HAP-1 (cell line): ENCODE data around the gene ACYP1.

Experiments
- DNase-seq, 2 experiments: peaks; one replicate each; pipeline ENCODE4 v3.0.0-alpha.2; 2016 to 2020; ENCODE audit warnings: low spot score in 2 of 2
- H3K27me3 ChIP-seq: fragments of 250-450 bp; sonication (Bioruptor Pico); 2 replicates; pipeline ENCODE4 v1.5.1; 2020; ENCODE audit warnings: low read depth, mild to moderate bottlenecking, moderate library complexity
- H3K36me3 ChIP-seq: fragments of 250-450 bp; sonication (Bioruptor Pico); replicated peaks from 2 replicates; pipeline ENCODE4 v1.5.1; 2020; ENCODE audit warnings: mild to moderate bottlenecking
- H3K4me1 ChIP-seq: fragments of 250-450 bp; sonication (Bioruptor Pico); 2 replicates; pipeline ENCODE4 v1.5.1; 2020; ENCODE audit warnings: mild to moderate bottlenecking
- H3K4me3 ChIP-seq: fragments of 250-450 bp; sonication (Bioruptor Pico); 2 replicates; pipeline ENCODE4 v1.5.1; 2020; ENCODE audit warnings: mild to moderate bottlenecking, moderate library complexity
- H3K9me3 ChIP-seq: fragments of 250-450 bp; sonication (Bioruptor Pico); 2 replicates; pipeline ENCODE4 v1.5.1; 2020; ENCODE audit warnings: mild to moderate bottlenecking, moderate library complexity
- in situ Hi-C: fragments of 300-500 bp; cut with MboI; formaldehyde crosslinking; loops from 3 replicates; pipeline ENCODE4 v1.14.3; 2020; ENCODE audit warnings: low sequenced_read_pairs, inconsistent platforms, mixed read lengths

Gene ACYP1

DNA sequence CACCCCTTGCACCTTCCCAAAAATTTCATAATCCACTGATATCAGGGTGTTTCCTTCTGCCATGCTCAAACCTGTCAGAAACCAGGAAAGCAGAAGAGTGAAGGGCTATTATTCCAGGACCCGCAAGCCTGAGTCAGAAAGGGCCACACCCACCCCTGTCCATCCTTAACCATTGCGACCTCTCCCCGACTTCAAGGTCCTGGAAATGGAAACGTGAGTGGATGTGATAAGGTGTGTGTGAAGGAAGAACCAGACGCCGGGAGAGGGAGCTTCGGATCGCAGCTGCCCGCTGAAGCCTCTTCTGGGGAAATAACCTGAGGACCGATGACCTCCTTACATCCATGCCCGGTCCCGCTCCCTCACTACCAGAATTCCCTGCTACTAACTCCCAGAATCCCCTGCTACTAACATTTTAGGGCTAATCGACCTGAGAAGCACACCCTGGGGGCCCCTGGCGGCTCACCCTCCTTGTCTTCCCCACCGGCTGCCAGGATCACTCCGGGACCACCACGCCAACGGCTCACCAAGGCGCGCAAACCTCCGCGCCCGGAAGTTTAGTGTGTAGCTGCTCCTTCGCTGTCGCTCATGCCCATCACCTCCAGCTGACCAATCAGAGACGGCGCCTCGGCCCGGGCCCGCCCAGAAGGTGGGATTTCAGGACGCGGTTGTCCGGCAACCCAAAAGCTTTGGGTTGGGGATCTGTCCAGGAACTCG is at the start of gene ACYP1:
TSS of gene ACYP1 (minus strand) at position 534 of the 714 bp plus-strand sequence. CDS start at position 63, 471 bp downstream.
- in situ Hi-C loops: no loop called here
- Histone ChIP-seq H3K27me3 (no peaks in the 10 kb centered on the region), H3K4me1 (peaks cover 4% of the 10 kb centered on the region), H3K9me3 (no peaks in the 10 kb centered on the region), H3K36me3 (peaks cover 14% of the 10 kb centered on the region), H3K4me3 (peak within 1 kb of the TSS; percentile 81)
- DNase-seq: peak; percentile 86 to 95

DNA sequence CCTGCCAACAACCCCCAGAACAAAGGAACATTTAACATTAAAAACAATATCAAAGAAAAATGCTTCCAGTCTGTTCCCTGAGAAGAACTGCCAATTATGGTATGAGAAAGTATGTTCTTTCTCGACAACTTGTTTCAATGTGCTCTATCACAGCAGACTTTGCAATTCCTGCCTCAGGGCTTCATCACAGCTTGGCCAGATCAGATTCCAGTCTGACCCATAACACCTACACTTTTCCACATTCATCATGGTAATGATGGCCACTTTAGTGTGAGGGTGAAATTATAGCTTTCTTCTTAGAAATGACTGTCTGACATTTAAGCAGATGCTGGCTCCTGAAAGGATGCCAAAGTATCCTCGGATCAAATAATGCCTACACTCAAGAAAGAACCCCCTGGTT is 46.1 kb upstream of the ACYP1 start:
- Histone ChIP-seq H3K36me3 (peaks cover 77% of the 10 kb centered on the region), H3K4me3 (no peak overlapping the region), H3K27me3 (no peaks in the 10 kb centered on the region), H3K9me3 (no peaks in the 10 kb centered on the region), H3K4me1 (no peaks in the 10 kb centered on the region)
- DNase-seq: no peak
- in situ Hi-C loops: no loop called here

DNA sequence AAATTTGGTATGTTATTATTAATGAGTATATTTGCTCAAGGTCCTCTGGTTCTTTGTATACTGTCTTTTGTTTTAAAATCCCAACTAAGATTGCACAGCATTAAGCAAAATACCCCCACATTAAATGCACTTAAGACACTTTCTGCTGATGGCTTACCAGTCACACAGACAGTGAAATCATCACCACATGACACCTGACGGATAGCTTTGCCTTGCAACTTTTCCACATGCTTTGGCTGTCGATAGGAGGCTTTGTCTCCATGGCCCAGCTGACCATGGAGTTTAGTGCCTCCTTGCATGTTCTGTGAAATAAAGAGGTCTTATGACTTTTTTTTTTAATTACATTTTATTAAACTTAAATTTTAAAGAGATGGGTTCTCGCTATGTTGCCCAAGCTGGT is 43.4 kb upstream of the ACYP1 start:
- Histone ChIP-seq H3K4me3 (no peak overlapping the region), H3K27me3 (no peaks in the 10 kb centered on the region), H3K36me3 (peaks cover 62% of the 10 kb centered on the region), H3K4me1 (no peaks in the 10 kb centered on the region), H3K9me3 (no peaks in the 10 kb centered on the region)
- in situ Hi-C loops: no loop called here
- DNase-seq: no peak

DNA sequence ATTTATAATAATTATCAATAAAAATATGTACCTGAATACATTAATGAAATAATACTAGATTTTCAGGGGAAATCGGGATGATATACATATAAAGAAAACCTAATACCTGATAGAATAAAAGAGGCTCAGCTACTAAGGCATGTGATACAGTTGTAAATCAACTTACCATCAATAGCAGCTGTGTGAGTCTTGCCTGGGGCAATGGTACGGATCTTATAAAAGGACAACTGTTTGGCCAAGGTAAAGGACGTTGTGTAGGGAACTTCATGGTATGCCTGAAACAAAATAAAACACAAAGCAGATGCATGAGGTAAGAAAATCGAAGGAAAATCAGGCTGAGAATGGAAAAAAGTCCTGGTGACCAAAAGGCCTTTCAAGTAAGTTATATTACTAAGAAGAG is 37.7 kb upstream of the ACYP1 start:
- Histone ChIP-seq H3K36me3 (peaks cover 55% of the 10 kb centered on the region), H3K27me3 (no peaks in the 10 kb centered on the region), H3K9me3 (no peaks in the 10 kb centered on the region), H3K4me3 (no peak overlapping the region), H3K4me1 (peaks cover 6% of the 10 kb centered on the region)
- in situ Hi-C loops: no loop called here
- peak; percentile 44 to 56 for DNase-seq

DNA sequence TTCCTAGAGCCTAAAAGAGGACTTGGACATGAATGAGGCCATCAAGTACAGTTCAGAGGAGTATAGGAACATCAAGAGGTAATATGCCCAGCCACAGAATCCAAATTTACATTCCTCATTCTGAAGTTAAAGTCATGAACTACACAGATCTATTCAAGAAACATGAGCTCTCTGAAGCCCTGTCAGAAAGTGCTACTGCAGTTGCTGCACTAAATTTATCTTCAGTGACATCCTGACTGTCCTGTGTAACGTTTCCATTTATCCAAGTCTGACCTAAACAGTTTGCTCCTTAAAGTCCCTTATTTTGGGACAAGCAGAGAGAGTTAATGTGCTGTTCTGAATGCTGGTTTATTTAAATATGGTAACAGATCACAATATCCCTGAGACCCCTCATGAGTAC is 34.9 kb upstream of the ACYP1 start:
- no peak for DNase-seq
- in situ Hi-C loops: loop anchor here (25.0 kb wide), 1 partner anchor 161 kb away; no protein-coding TSS in a partner anchor
- Histone ChIP-seq H3K36me3 (peaks cover 61% of the 10 kb centered on the region), H3K4me3 (no peak overlapping the region), H3K27me3 (no peaks in the 10 kb centered on the region), H3K9me3 (no peaks in the 10 kb centered on the region), H3K4me1 (peaks cover 6% of the 10 kb centered on the region)

DNA sequence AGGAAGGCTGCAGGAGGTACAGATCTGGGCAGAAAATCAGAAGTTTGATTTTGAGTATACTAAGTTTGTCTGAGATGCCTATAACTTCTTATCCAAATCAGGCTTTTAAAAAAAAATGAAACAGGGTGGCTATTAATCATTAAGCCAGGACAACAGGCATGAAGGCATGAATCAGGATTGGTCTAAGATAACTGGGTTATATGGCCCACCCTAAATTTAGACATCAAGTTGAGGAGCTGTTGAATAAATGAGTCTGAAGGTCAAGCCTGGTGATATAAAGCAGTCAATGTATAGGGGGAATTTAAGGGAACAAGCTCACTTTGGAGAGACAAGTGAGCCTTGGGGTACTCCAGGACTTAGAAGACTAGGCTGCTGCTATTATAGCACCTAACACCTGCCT is 34.4 kb upstream of the ACYP1 start:
- Histone ChIP-seq H3K27me3 (no peaks in the 10 kb centered on the region), H3K4me1 (peaks cover 6% of the 10 kb centered on the region), H3K4me3 (no peak overlapping the region), H3K36me3 (peaks cover 56% of the 10 kb centered on the region), H3K9me3 (no peaks in the 10 kb centered on the region)
- no peak for DNase-seq
- in situ Hi-C loops: loop anchor here (25.0 kb wide), 1 partner anchor 161 kb away; no protein-coding TSS in a partner anchor

DNA sequence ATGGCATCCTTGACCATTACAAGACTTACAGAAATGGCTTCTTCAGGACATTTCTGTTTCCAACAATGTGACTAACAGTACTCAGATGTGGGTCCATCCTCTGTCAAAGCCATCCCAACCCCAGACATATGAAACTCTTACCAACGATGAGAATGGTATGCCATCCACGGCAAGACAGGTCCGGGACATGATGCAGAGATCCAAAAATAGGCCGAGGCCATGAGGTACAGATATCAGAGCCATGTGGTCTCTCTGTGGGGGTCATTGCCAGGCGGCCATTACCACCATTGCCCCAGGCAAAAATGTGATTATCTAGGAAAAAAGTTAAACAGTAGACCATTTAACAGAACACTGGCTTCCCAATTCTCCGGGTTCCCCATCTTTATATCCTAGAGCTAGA is 33.1 kb upstream of the ACYP1 start:
- in situ Hi-C loops: loop anchor here (25.0 kb wide), 1 partner anchor 160 kb away; no protein-coding TSS in a partner anchor
- H3K9me3 ChIP-seq: no peaks in the 10 kb centered on the region
- peaks cover 5% of the 10 kb centered on the region for H3K4me1 ChIP-seq
- no peak overlapping the region for H3K4me3 ChIP-seq
- no peak for DNase-seq
- H3K27me3 ChIP-seq: no peaks in the 10 kb centered on the region
- peaks cover 59% of the 10 kb centered on the region for H3K36me3 ChIP-seq

DNA sequence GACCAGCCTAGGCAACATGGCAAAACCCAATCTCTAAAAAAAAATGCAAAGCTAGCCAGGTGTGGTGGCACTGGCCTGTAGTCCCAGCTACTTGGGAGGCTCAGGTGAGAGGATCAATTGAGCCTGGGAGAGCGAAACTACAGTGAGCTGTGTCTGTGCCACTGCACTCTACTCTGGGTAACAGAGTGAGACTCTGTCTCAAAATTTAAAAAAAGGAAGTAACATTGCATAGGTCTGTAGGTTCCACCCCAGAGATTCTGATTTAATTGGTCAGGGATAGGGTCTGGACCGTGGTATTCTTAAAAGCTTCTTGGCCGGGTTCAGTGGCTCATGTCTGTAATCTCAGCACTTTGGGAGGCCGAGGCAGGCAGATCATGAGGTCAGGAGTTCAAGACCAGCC is 31.9 kb upstream of the ACYP1 start:
- DNase-seq: no peak
- in situ Hi-C loops: loop anchor here (25.0 kb wide), 1 partner anchor 158 kb away; no protein-coding TSS in a partner anchor
- H3K4me3 ChIP-seq: no peak overlapping the region
- no peaks in the 10 kb centered on the region for H3K9me3 ChIP-seq
- peaks cover 51% of the 10 kb centered on the region for H3K36me3 ChIP-seq
- no peaks in the 10 kb centered on the region for H3K27me3 ChIP-seq
- H3K4me1 ChIP-seq: no peaks in the 10 kb centered on the region

DNA sequence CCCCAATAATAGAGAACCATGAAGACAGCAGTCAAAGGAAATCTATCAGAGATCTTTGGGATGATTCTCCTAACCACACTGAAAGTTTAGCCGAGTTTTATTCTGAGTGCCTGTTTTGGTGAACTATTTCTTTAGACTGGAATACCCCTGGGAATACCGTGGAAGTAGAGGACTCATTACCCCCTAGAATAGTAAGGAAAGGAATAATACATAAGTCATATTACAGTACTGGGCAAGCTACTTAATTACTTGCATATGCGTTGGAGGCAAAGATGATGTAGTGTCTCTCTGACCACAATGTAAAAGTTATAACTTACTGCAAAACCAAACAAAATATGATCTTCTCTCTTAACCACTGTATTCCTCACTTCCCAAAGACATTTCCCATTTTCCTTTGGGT is 31.1 kb upstream of the ACYP1 start:
- no peaks in the 10 kb centered on the region for H3K4me1 ChIP-seq
- H3K4me3 ChIP-seq: no peak overlapping the region
- no peak for DNase-seq
- H3K36me3 ChIP-seq: peaks cover 46% of the 10 kb centered on the region
- no peaks in the 10 kb centered on the region for H3K9me3 ChIP-seq
- no peaks in the 10 kb centered on the region for H3K27me3 ChIP-seq
- in situ Hi-C loops: loop anchor here (25.0 kb wide), 1 partner anchor 158 kb away; no protein-coding TSS in a partner anchor

DNA sequence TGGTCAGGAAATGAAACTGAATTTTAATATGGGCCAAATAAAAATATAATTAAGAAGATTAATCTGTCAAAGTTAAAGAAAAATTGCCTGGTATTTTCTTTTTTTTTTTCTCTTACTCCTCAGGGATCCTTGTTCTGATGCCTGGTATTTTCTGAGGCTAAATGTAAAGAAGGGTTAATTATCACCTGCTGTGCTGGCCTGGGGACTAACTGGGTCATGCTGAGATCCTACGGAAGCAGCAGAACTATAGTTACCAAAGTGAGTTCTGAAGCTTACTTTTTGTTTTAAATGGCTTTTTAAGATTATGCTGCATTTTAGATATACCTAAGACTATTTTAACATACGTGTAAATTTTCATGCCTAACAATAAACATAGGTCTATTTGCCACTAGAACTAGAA is 28.9 kb upstream of the ACYP1 start:
- H3K4me3 ChIP-seq: no peak overlapping the region
- in situ Hi-C loops: loop anchor here (25.0 kb wide), 1 partner anchor 155 kb away; no protein-coding TSS in a partner anchor
- H3K36me3 ChIP-seq: peaks cover 51% of the 10 kb centered on the region

DNA sequence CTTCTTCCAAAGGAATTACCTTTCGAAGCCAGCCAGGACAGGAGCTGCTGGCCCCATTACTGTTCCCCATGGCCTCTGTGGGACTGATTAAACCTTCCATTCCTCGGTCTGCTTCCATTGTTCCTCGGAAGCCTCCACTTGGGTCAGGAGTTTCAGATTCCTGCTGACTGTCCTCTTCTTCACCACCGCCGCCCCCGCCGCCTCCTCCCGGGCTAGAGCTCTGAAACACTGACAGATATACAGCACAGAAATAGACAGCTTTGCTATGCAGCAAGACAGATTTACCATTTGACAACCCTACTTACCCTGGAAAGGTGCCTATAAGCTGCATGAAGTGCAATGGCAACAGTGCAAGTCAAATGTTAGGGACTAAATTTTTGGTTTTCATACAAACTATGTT is 27.4 kb upstream of the ACYP1 start:
- DNase-seq: no peak
- Histone ChIP-seq H3K9me3 (no peaks in the 10 kb centered on the region), H3K36me3 (peaks cover 56% of the 10 kb centered on the region), H3K27me3 (no peaks in the 10 kb centered on the region), H3K4me1 (no peaks in the 10 kb centered on the region), H3K4me3 (no peak overlapping the region)
- in situ Hi-C loops: loop anchor here (25.0 kb wide), 1 partner anchor 154 kb away; no protein-coding TSS in a partner anchor

More for the DNA sequence above, 28.9 kb upstream of the ACYP1 start:
- no peaks in the 10 kb centered on the region for H3K27me3 ChIP-seq
- no peaks in the 10 kb centered on the region for H3K4me1 ChIP-seq
- no peak for DNase-seq
- no peaks in the 10 kb centered on the region for H3K9me3 ChIP-seq

DNA sequence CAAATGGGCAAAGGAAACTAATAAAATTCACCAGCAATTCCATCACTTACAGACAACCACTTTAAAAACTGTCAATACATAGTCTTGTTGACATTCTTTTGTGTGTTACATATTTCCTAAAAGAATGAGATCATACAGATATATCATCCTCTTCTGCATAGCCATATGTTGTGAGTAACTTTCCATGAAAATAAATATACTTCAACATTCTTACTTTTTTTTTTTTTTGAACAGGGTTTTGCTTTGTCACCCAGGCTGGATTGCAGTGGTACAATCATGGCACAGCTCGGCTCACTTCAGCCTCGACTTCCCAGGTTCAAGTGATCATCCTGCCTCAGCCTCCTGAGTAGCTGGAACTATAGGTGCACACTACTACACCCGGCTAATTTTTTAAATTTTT is 26.5 kb upstream of the ACYP1 start:
- Histone ChIP-seq H3K9me3 (no peaks in the 10 kb centered on the region), H3K36me3 (peaks cover 59% of the 10 kb centered on the region), H3K27me3 (no peaks in the 10 kb centered on the region), H3K4me3 (no peak overlapping the region), H3K4me1 (no peaks in the 10 kb centered on the region)
- DNase-seq: no peak
- in situ Hi-C loops: loop anchor here (25.0 kb wide), 1 partner anchor 153 kb away; no protein-coding TSS in a partner anchor

DNA sequence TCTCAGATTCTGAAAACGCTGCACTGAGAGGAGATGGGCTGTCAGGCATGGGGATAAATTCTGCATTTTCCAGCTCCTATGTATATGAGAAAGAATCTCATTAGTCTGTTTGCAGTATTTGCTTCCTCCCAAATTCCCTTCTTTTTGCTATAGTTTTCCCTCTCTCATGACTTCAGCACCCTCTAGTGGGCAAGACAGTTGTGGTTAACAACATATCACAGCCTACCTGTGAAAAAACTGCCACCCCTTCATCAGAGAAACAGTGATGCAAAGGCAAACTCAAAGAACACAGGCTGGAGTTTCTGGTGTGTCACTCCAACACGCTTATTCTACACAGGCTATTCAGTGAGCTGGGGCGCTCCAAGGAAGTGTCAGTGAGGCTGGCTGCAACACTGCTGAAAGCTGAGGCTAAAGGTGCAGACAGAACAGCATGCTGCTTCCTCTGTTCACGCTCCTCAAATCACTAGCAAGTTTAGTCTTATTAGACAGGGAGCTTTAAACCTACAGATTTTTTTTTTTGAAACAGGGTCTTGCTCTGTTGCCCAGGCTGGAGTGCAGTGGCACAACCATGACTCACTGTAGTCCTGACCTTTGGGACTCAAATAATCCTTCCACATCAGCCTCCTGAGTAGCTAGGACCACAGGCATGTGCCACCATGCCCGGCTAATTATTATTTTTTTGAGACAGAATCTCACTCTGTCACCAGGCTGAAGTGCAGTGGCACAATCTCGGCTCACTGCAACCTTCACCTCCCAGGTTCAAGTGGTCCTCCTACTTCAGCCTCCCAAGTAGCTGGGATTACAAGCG is 24.9 kb upstream of the ACYP1 start:
- H3K36me3 ChIP-seq: peaks cover 59% of the 10 kb centered on the region
- DNase-seq: peak; percentile 41 to 72
- in situ Hi-C loops: loop anchor here (25.0 kb wide), 1 partner anchor 151 kb away; no protein-coding TSS in a partner anchor
- no peak overlapping the region for H3K4me3 ChIP-seq
- no peaks in the 10 kb centered on the region for H3K9me3 ChIP-seq
- no peaks in the 10 kb centered on the region for H3K27me3 ChIP-seq
- no peaks in the 10 kb centered on the region for H3K4me1 ChIP-seq

DNA sequence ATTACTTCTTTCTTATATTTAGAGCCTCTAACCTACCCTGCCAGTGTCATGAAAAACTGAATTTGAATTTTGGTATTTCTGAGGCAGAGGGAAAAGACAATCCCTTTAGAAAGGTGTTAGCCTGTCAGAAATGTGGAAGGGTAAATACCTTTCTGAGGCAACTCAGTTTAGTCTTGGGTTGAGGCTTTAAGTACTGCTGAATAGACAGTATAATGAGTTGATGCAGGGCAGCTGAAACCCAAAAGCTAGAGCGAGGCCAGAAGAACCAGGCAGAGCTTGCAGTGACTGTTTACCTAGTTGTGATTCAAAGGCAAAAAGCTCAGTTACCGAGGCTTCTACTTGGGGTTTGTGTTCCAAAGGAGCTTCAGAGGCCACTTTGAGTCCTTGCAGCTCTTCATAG is 24.3 kb upstream of the ACYP1 start:
- in situ Hi-C loops: loop anchor here (25.0 kb wide), 1 partner anchor 151 kb away; no protein-coding TSS in a partner anchor
- Histone ChIP-seq H3K27me3 (no peaks in the 10 kb centered on the region), H3K4me3 (no peak overlapping the region), H3K9me3 (no peaks in the 10 kb centered on the region), H3K4me1 (no peaks in the 10 kb centered on the region), H3K36me3 (peaks cover 65% of the 10 kb centered on the region)
- no peak for DNase-seq
